Tibial nerve (tissue), 4 donors: ENCODE data around the gene TAF1L.

Source experiments
- CTCF ChIP-seq, 5 experiments: fragments of 200-600 bp in 3 of 5; fragments of 450-650 bp in 2 of 5; sonication (generic) in 3 of 5; IDR thresholded peaks; one replicate each; pipeline ENCODE4 v1.5.1; 2016 to 2019; ENCODE audit warnings: antibody characterized with exemption in 5 of 5, mild to moderate bottlenecking in 3 of 5, moderate library complexity in 2 of 5
- EP300 ChIP-seq, 2 donors: sonication (generic); formaldehyde crosslinking; IDR thresholded peaks; one replicate each; pipeline ENCODE4 v1.6.1; 2017; ENCODE audit warnings: antibody characterized with exemption in 2 of 2, mild to moderate bottlenecking in 1 of 2
- POLR2A ChIP-seq, 2 donors: fragments of 450-650 bp; IDR thresholded peaks; one replicate each; pipeline ENCODE4 v1.6.1; 2017; ENCODE audit warnings: antibody characterized with exemption in 2 of 2, mild to moderate bottlenecking in 2 of 2, moderate library complexity in 2 of 2

- no peak for TF ChIP-seq POLR2A (IDR thresholded peaks at IDR 0.05)
- TF ChIP-seq CTCF (IDR thresholded peaks at IDR 0.05): no peak
- no peak for TF ChIP-seq EP300 (IDR thresholded peaks at IDR 0.05)
These were observed 3.5 kb downstream of the TAF1L start for GRCh38 chr9:32631991-32632390.
